OCI-LY3 (cell line): Measurements from ENCODE around the gene ADGRB3.

Experiments used
- H2AFZ ChIP-seq: fragments of 200-600, 300-600 bp; shearing (Covaris generic); 2 replicates; pipeline ENCODE4 v1.6.0; 2014; ENCODE audit warnings: antibody characterized with exemption, low read depth, low read length
- H3K27ac ChIP-seq: fragments of 200-600, 300-600 bp; sonication (generic); 2 replicates; pipeline ENCODE4 v1.5.1; 2014; ENCODE audit warnings: mild to moderate bottlenecking, low read length, moderate library complexity, mixed read lengths
- H3K27me3 ChIP-seq: fragments of 200-600, 300-600 bp; sonication (generic); 2 replicates; pipeline ENCODE4 v1.6.1; 2014; ENCODE audit warnings: low read depth, low read length, mixed read lengths
- H3K36me3 ChIP-seq: fragments of 200-600, 300-600 bp; sonication (generic); replicated peaks from 2 replicates; pipeline ENCODE3; 2014; ENCODE audit warnings: low read depth, low read length, mixed read lengths
- H3K4me1 ChIP-seq: fragments of 300-600, 200-600 bp; sonication (generic); 2 replicates; pipeline ENCODE4 v1.6.1; 2014; ENCODE audit warnings: low read length, mixed read lengths
- H3K4me2 ChIP-seq: fragments of 200-600, 300-600 bp; sonication (generic); 2 replicates; pipeline ENCODE4 v1.6.1; 2014; ENCODE audit warnings: low read length, mixed read lengths
- H3K4me3 ChIP-seq: fragments of 300-600, 200-600 bp; sonication (generic); 2 replicates; pipeline ENCODE4 v1.5.1; 2014; ENCODE audit warnings: antibody characterized with exemption, mild to moderate bottlenecking, low read length, moderate library complexity
- H3K79me2 ChIP-seq: fragments of 300-600, 200-600 bp; shearing (Covaris generic); 2 replicates; pipeline ENCODE4 v1.6.1; 2014; ENCODE audit warnings: mild to moderate bottlenecking, low read length, mixed read lengths
- H3K9ac ChIP-seq: fragments of 300-600, 200-600 bp; shearing (Covaris generic); 2 replicates; pipeline ENCODE4 v1.6.0; 2014; ENCODE audit warnings: mild to moderate bottlenecking, low read length, moderate library complexity
- H3K9me3 ChIP-seq: fragments of 200-600, 300-600 bp; shearing (Covaris generic); 2 replicates; pipeline ENCODE4 v1.6.1; 2014; ENCODE audit warnings: low read length, mixed read lengths; ENCODE audit not compliant: insufficient read depth
- H4K20me1 ChIP-seq: fragments of 200-600, 300-600 bp; sonication (generic); 2 replicates; pipeline ENCODE4 v1.6.1; 2016; ENCODE audit warnings: low read length, mixed read lengths; ENCODE audit not compliant: insufficient read depth
- EZH2phosphoT487 ChIP-seq: fragments of 200-600 bp; shearing (Covaris generic); IDR thresholded peaks from 2 replicates; pipeline ENCODE4 v1.6.1; 2018; ENCODE audit warnings: antibody characterized with exemption, mixed run types, low read depth
- TF ChIP-seq, protein P1 (sequence below): fragments of 200-600, 300-600 bp; sonication (generic); IDR thresholded peaks from 2 replicates; pipeline ENCODE4 v1.5.1; 2014; ENCODE audit warnings: antibody characterized with exemption, low read length, low read depth

Gene ADGRB3

GRCh38 chr6:68941345-68941744, 306.3 kb downstream of the ADGRB3 start:
- no peaks in the 10 kb centered on the region for H3K4me1 ChIP-seq
- no peak for TF ChIP-seq EZH2phosphoT487
- TF ChIP-seq, protein P1, sequence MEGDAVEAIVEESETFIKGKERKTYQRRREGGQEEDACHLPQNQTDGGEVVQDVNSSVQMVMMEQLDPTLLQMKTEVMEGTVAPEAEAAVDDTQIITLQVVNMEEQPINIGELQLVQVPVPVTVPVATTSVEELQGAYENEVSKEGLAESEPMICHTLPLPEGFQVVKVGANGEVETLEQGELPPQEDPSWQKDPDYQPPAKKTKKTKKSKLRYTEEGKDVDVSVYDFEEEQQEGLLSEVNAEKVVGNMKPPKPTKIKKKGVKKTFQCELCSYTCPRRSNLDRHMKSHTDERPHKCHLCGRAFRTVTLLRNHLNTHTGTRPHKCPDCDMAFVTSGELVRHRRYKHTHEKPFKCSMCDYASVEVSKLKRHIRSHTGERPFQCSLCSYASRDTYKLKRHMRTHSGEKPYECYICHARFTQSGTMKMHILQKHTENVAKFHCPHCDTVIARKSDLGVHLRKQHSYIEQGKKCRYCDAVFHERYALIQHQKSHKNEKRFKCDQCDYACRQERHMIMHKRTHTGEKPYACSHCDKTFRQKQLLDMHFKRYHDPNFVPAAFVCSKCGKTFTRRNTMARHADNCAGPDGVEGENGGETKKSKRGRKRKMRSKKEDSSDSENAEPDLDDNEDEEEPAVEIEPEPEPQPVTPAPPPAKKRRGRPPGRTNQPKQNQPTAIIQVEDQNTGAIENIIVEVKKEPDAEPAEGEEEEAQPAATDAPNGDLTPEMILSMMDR = no peak
- H3K9me3 ChIP-seq = no peaks in the 10 kb centered on the region
- no peak overlapping the region for H3K4me3 ChIP-seq
- H3K79me2 ChIP-seq = no peaks in the 10 kb centered on the region
- H2AFZ ChIP-seq = no peak overlapping the region
- no peak overlapping the region for H3K4me2 ChIP-seq
- no peaks in the 10 kb centered on the region for H4K20me1 ChIP-seq
- no peaks in the 10 kb centered on the region for H3K36me3 ChIP-seq
- H3K27ac ChIP-seq = no peak overlapping the region
- no peak overlapping the region for H3K9ac ChIP-seq
- no peaks in the 10 kb centered on the region for H3K27me3 ChIP-seq

DNA sequence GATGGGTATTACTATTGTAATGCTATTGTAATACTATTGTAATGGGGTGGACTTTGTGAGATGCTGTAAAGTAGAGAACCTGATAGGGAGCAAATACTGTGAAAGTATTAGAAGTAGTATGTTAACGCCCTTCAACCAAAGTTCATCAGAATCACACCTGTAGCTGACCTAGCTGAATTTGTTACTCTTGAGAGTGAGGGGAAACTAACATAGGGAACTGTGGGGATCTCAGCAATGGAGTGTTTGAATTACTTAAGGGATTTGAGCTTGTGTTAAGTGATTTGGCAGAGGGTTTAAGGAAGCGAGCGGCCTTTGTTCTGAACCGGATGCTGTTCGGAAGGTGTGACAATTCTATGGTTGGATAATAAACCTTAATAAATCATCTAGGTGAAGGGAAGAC, 312.6 kb downstream of the ADGRB3 start:
- Histone ChIP-seq H3K4me2 (no peak overlapping the region), H2AFZ (no peak overlapping the region), H3K9me3 (no peaks in the 10 kb centered on the region), H3K4me3 (no peak overlapping the region), H3K4me1 (no peaks in the 10 kb centered on the region), H4K20me1 (no peaks in the 10 kb centered on the region), H3K79me2 (no peaks in the 10 kb centered on the region), H3K36me3 (no peaks in the 10 kb centered on the region), H3K27me3 (no peaks in the 10 kb centered on the region), H3K9ac (no peak overlapping the region), H3K27ac (no peak overlapping the region)
- TF ChIP-seq EZH2phosphoT487 = no peak
- TF ChIP-seq, protein P1 = no peak

DNA sequence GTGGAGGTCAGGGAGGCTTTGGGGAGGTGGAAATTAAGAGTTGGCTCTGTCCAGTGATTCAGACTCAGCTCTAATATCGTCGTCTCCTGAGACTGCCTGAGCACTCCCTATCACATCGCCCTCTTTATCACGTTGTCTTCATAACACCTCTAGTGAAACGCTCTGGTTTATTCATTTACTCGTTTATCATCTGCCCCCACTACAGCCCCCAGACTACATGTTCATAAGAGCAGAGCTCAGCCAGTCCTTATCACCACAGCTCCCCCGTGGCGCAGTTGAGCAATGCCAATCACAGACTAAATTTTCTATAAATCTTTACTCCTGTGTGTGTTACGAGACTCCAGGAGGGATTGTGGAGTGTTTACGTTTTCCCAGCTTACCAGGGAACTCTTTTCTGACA, 316.2 kb downstream of the ADGRB3 start:
- no peak overlapping the region for H3K4me3 ChIP-seq
- no peak overlapping the region for H3K27ac ChIP-seq
- H3K79me2 ChIP-seq = no peaks in the 10 kb centered on the region
- H3K9ac ChIP-seq = no peak overlapping the region
- H3K9me3 ChIP-seq = no peaks in the 10 kb centered on the region
- no peaks in the 10 kb centered on the region for H3K36me3 ChIP-seq
- H3K27me3 ChIP-seq = no peaks in the 10 kb centered on the region
- TF ChIP-seq EZH2phosphoT487 = no peak
- TF ChIP-seq, protein P1 = no peak
- H3K4me1 ChIP-seq = no peaks in the 10 kb centered on the region
- no peaks in the 10 kb centered on the region for H4K20me1 ChIP-seq
- H2AFZ ChIP-seq = 0 out of 2 replicates have a peak overlapping the region, but pooled peaks have one; percentile 15
- H3K4me2 ChIP-seq = no peak overlapping the region

DNA sequence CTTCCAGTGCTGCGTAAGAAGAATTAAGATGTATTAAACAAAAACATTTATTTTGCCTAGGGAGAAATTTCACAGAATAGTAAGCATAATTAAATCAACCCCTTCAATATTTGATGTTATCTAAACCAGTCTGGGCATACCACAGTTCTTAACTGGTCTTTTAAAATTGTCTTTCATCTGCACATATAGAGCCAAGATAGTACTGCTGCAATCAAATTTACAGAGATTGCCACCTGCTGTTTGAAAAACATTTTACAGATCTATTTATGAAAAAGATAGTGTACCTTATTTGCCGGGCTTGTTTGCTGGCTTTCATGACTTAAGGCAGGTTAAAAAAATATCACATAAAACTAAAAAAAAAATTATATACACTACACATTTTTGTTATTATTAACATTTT, 323.2 kb downstream of the ADGRB3 start:
- H3K9me3 ChIP-seq = no peaks in the 10 kb centered on the region
- no peak overlapping the region for H3K4me3 ChIP-seq
- no peaks in the 10 kb centered on the region for H4K20me1 ChIP-seq
- no peak overlapping the region for H3K27ac ChIP-seq
- no peak overlapping the region for H3K9ac ChIP-seq
- H3K79me2 ChIP-seq = no peaks in the 10 kb centered on the region
- H3K4me1 ChIP-seq = peaks cover 10% of the 10 kb centered on the region
- H2AFZ ChIP-seq = no peak overlapping the region
- TF ChIP-seq, protein P1 = peak; percentile 60
- TF ChIP-seq EZH2phosphoT487 = no peak
- H3K27me3 ChIP-seq = no peaks in the 10 kb centered on the region
- no peak overlapping the region for H3K4me2 ChIP-seq
- H3K36me3 ChIP-seq = no peaks in the 10 kb centered on the region
